ENCODE results near the gene RBBP5.

- TF ChIP-seq CTCF (IDR thresholded peaks at IDR 0.05) = no peak
- no peak for TF ChIP-seq POLR2A (IDR thresholded peaks at IDR 0.05)
Measured at GRCh38 chr1:205077158-205077933, 44.4 kb downstream of the RBBP5 start.

Measured in prostate gland (tissue), 2 donors.